ENCODE measurements around the gene DMBX1. TPM values are rescaled to one million over a fixed set of nuclear protein-coding genes. Genes with fewer than 3 reads are reported as not detected.

Gene DMBX1
- total RNA-seq, 2 experiments from 2014 or later, result not detected

- Histone ChIP-seq H3K4me2 (ENCODE audit: low read length) (no peak overlapping the region), H3K79me2 (ENCODE audit: insufficient read depth, low read depth, low read length) (no peaks in the 10 kb centered on the region), H3K36me3 (ENCODE audit: insufficient read depth, low read length) (no peaks in the 10 kb centered on the region), H3K4me3 (ENCODE audit: low read depth, low read length, poor library complexity, severe bottlenecking) (no peak overlapping the region), H3K9me2 (ENCODE audit: insufficient read depth, low read length) (no peaks in the 10 kb centered on the region), H2AFZ (ENCODE audit: low read length) (no peak overlapping the region), H3K4me1 (ENCODE audit: insufficient read depth, low read length, poor library complexity, severe bottlenecking) (no peaks in the 10 kb centered on the region), H3K27ac (ENCODE audit: low read depth, low read length, poor library complexity, severe bottlenecking) (no peak overlapping the region), H3K9me3 (ENCODE audit: low read length) (no peaks in the 10 kb centered on the region), H4K20me1 (ENCODE audit: insufficient read depth, low read length) (no peaks in the 10 kb centered on the region)
- intact Hi-C loops (cut with micrococcal nuclease; ENCODE audit: unreplicated experiment), result no loop called here
- BruUV-seq (replicated peaks), result no TSS peak
- TF ChIP-seq CTCF (conservative IDR thresholded peaks at IDR 0.05; ENCODE audit: low read length), result no peak
- TF ChIP-seq EZH2phosphoT487 (IDR thresholded peaks at IDR 0.05; ENCODE audit: borderline replicate concordance, low read depth, low read length), result no peak
- CTCF ChIA-PET (ENCODE audit: unreplicated experiment), result no interaction called here
- DNase-seq (ENCODE audit: low spot score), result no peak
- POLR2A ChIA-PET, result no interaction called here
These were observed 41.3 kb downstream of the DMBX1 start for GRCh38 chr1:46530791-46531409.

GRCh38 chr1:46532095-46532494 lies 42.5 kb downstream of the DMBX1 start:
- intact Hi-C loops (cut with micrococcal nuclease; ENCODE audit: unreplicated experiment), result no loop called here
- POLR2A ChIA-PET, result no interaction called here

More at GRCh38 chr1:46532095-46532494, 42.5 kb downstream of the DMBX1 start:
- no peaks in the 10 kb centered on the region for H3K9me3 ChIP-seq (ENCODE audit: low read length)
- no peaks in the 10 kb centered on the region for H3K36me3 ChIP-seq (ENCODE audit: insufficient read depth, low read length)
- BruUV-seq (replicated peaks), result no TSS peak
- H3K4me2 ChIP-seq (ENCODE audit: low read length), result no peak overlapping the region
- no peak overlapping the region for H3K27ac ChIP-seq (ENCODE audit: low read depth, low read length, poor library complexity, severe bottlenecking)
- no peak overlapping the region for H3K4me3 ChIP-seq (ENCODE audit: low read depth, low read length, poor library complexity, severe bottlenecking)
- H3K79me2 ChIP-seq (ENCODE audit: insufficient read depth, low read depth, low read length), result no peaks in the 10 kb centered on the region
- H4K20me1 ChIP-seq (ENCODE audit: insufficient read depth, low read length), result no peaks in the 10 kb centered on the region
- TF ChIP-seq EZH2phosphoT487 (IDR thresholded peaks at IDR 0.05; ENCODE audit: borderline replicate concordance, low read depth, low read length) (no peak), CTCF (conservative IDR thresholded peaks at IDR 0.05; ENCODE audit: low read length) (no peak)
- no peaks in the 10 kb centered on the region for H3K4me1 ChIP-seq (ENCODE audit: insufficient read depth, low read length, poor library complexity, severe bottlenecking)
- no peak for DNase-seq (ENCODE audit: low spot score)
- no peaks in the 10 kb centered on the region for H3K9me2 ChIP-seq (ENCODE audit: insufficient read depth, low read length)
- H2AFZ ChIP-seq (ENCODE audit: low read length), result no peak overlapping the region
- CTCF ChIA-PET (ENCODE audit: unreplicated experiment), result no interaction called here

Measured in OCI-LY7 (cell line).